Sigmoid colon (tissue), 4 donors: ENCODE results near the gene G3BP2.
"Not testable (repeated sequence)": the region's sequence is repeated elsewhere in the genome, so short reads cannot be mapped to it uniquely, and the experiment has no call there.

ENCODE experiments used
- EP300 ChIP-seq, 4 donors: sonication (generic); formaldehyde crosslinking; IDR thresholded peaks; one replicate each; pipeline ENCODE4 v1.6.1; 2017; ENCODE audit warnings: antibody characterized with exemption in 4 of 4
- TF ChIP-seq, protein P1 (sequence below), 4 experiments: fragments of 450-650 bp in 3 of 4; fragments of 200-600 bp in 1 of 4; IDR thresholded peaks; one replicate each; pipeline ENCODE4 v1.5.1; 2016 to 2019; ENCODE audit warnings: antibody characterized with exemption in 4 of 4, mild to moderate bottlenecking in 3 of 4, moderate library complexity in 2 of 4

DNA sequence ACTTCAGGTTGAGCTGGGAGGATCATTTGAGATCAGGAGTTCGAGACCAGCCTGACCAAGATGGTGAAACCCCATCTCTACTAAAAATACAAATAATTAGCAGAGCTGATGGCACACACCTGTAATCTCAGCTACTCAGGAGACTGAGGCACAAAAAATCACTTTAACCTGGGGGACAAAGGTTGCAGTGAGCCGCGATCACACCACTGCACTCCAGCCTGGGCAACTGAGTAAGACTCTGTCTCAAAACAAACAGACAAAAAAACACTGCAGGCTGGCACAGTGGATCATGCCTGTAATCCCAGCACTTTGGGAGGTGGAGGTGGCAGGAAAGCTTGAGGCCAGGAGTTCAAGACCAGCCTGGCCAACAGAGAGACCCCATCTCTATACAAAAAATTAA, 8.6 kb downstream of the G3BP2 start:
- TF ChIP-seq, protein P1, sequence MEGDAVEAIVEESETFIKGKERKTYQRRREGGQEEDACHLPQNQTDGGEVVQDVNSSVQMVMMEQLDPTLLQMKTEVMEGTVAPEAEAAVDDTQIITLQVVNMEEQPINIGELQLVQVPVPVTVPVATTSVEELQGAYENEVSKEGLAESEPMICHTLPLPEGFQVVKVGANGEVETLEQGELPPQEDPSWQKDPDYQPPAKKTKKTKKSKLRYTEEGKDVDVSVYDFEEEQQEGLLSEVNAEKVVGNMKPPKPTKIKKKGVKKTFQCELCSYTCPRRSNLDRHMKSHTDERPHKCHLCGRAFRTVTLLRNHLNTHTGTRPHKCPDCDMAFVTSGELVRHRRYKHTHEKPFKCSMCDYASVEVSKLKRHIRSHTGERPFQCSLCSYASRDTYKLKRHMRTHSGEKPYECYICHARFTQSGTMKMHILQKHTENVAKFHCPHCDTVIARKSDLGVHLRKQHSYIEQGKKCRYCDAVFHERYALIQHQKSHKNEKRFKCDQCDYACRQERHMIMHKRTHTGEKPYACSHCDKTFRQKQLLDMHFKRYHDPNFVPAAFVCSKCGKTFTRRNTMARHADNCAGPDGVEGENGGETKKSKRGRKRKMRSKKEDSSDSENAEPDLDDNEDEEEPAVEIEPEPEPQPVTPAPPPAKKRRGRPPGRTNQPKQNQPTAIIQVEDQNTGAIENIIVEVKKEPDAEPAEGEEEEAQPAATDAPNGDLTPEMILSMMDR (IDR thresholded peaks at IDR 0.05) = not testable (repeated sequence)
- not testable (repeated sequence) for TF ChIP-seq EP300 (IDR thresholded peaks at IDR 0.05)
